ENCODE data around the gene ZEB1. TPM values are rescaled to one million over a fixed set of nuclear protein-coding genes. Genes with fewer than 3 reads are reported as not detected.

ZEB1 gene
- total and polyA plus RNA-seq, 9 of the 15 experiments (the other 6 are each of a cell fraction or from before 2014, with no cell fraction given): 2.1 to 8.4 (median 4.9) TPM

DNA sequence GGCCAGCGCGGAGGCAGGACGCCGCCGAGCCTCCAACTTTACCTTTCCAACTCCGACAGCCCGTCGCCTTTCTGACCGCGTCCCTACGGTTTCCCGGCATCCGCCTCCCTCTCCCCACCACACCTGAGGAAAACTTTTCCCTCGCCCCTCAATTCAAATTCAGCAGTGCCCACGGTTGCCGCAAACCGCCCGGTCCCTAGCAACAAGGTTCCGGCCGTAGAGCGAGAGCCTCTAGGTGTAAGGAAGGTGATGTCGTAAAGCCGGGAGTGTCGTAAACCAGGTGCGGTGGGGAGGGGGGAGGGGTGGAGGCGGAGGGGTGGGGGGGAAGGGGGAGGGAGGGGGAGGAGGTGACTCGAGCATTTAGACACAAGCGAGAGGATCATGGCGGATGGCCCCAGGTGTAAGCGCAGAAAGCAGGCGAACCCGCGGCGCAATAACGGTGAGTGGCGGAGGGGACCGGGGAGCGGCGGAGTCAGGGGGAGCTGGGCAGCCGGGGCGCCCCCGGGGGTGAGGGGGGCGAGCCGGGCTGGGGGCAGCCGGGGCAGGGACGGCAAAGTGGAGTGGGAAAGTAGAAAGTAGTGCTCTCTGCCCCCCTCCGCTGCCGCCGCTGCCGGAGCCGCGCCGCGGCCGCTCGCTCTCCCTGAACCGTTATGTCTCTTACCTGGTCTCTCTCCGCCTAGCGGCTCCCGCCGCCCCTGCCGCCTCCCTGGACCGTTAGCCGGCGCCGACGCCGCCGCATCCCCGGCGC is at the start of gene ZEB1 (continued):
- no peak; the same call in 1 of the 2 replicates for TF ChIP-seq ZNF263 (CRISPR knock-in tag; IDR thresholded peaks at IDR 0.05; ENCODE audit: borderline replicate concordance)
- no peak for TF ChIP-seq ZNF41 (CRISPR knock-in tag; conservative IDR thresholded peaks at IDR 0.05)
- TF ChIP-seq ETV5 (CRISPR knock-in tag; IDR thresholded peaks at IDR 0.05; ENCODE audit: low read depth): peak; percentile 89
- TF ChIP-seq, protein P1, sequence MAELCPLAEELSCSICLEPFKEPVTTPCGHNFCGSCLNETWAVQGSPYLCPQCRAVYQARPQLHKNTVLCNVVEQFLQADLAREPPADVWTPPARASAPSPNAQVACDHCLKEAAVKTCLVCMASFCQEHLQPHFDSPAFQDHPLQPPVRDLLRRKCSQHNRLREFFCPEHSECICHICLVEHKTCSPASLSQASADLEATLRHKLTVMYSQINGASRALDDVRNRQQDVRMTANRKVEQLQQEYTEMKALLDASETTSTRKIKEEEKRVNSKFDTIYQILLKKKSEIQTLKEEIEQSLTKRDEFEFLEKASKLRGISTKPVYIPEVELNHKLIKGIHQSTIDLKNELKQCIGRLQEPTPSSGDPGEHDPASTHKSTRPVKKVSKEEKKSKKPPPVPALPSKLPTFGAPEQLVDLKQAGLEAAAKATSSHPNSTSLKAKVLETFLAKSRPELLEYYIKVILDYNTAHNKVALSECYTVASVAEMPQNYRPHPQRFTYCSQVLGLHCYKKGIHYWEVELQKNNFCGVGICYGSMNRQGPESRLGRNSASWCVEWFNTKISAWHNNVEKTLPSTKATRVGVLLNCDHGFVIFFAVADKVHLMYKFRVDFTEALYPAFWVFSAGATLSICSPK (IDR thresholded peaks at IDR 0.05; ENCODE audit: borderline replicate concordance): no peak
- 0 out of 4 replicates have a peak, but pooled peaks of 1 of the 2 experiments have one; percentile 9 for TF ChIP-seq RAD21 (CRISPR knock-in tag; conservative IDR thresholded peaks at IDR 0.05 in 1 of 2, IDR thresholded peaks at IDR 0.05 in 1 of 2)
- no peak for TF ChIP-seq MAFF (IDR thresholded peaks at IDR 0.05; ENCODE audit: low read length)
- no peak for TF ChIP-seq PATZ1 (CRISPR knock-in tag; IDR thresholded peaks at IDR 0.05; ENCODE audit: borderline replicate concordance)
- peak; percentile 60 for TF ChIP-seq CTBP1 (IDR thresholded peaks at IDR 0.05; ENCODE audit: borderline replicate concordance)
- peak; percentile 23 for TF ChIP-seq TAF9B (IDR thresholded peaks at IDR 0.05; ENCODE audit: partially characterized antibody)
- no peak for TF ChIP-seq PHTF2 (CRISPR knock-in tag; IDR thresholded peaks at IDR 0.05)
- no peak for TF ChIP-seq NCOA6 (IDR thresholded peaks at IDR 0.05)
- TF ChIP-seq ESRRB (CRISPR knock-in tag; IDR thresholded peaks at IDR 0.05; ENCODE audit: borderline replicate concordance): no peak
- TF ChIP-seq YY1 (IDR thresholded peaks at IDR 0.05; ENCODE audit: borderline replicate concordance in 1 of 3, control insufficient read depth in 1 of 3, extremely low read depth in 1 of 3, insufficient read depth in 3 of 3, insufficient read length in 1 of 3, insufficient replicate concordance in 2 of 3, low read depth in 1 of 3, low read length in 2 of 3): peak; percentile 27 to 85 (median 70)
- no peak for TF ChIP-seq TRIM24 (IDR thresholded peaks at IDR 0.05)
- no peak for TF ChIP-seq SAP30 (IDR thresholded peaks at IDR 0.05; ENCODE audit: borderline replicate concordance, insufficient read depth, low read depth, low read length, poor library complexity, severe bottlenecking)
- TF ChIP-seq, protein P2, sequence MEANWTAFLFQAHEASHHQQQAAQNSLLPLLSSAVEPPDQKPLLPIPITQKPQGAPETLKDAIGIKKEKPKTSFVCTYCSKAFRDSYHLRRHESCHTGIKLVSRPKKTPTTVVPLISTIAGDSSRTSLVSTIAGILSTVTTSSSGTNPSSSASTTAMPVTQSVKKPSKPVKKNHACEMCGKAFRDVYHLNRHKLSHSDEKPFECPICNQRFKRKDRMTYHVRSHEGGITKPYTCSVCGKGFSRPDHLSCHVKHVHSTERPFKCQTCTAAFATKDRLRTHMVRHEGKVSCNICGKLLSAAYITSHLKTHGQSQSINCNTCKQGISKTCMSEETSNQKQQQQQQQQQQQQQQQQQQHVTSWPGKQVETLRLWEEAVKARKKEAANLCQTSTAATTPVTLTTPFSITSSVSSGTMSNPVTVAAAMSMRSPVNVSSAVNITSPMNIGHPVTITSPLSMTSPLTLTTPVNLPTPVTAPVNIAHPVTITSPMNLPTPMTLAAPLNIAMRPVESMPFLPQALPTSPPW (CRISPR knock-in tag; IDR thresholded peaks at IDR 0.05): peak; percentile 97
- no peak for TF ChIP-seq ZFPM2 (CRISPR knock-in tag; IDR thresholded peaks at IDR 0.05)
- TF ChIP-seq RCOR1 (IDR thresholded peaks at IDR 0.05; ENCODE audit: borderline replicate concordance in 1 of 2, low read depth in 2 of 2, low read length in 2 of 2): peak in 1 of 2 experiments; percentile 29; a peak in 1 of 4 replicates
- TF ChIP-seq HNRNPK (IDR thresholded peaks at IDR 0.05; ENCODE audit: low read depth, low read length, poor library complexity, severe bottlenecking): peak; percentile 36
- TF ChIP-seq THRA (IDR thresholded peaks at IDR 0.05): no peak
